HUES48 (cell line): ENCODE measurements around the gene ATF2.

Experiments used
- H3K27ac ChIP-seq: one replicate; pipeline ENCODE4 v1.7.0; 2013; ENCODE audit warnings: low read depth, low read length, inconsistent platforms
- H3K27me3 ChIP-seq: 2 replicates; pipeline ENCODE4 v1.6.1; 2013; ENCODE audit warnings: mild to moderate bottlenecking, low read length; ENCODE audit not compliant: control insufficient read depth, insufficient read depth
- H3K36me3 ChIP-seq: 2 replicates; pipeline ENCODE4 v1.6.1; 2013; ENCODE audit warnings: low read length; ENCODE audit not compliant: control insufficient read depth, insufficient read depth
- H3K4me1 ChIP-seq: 2 replicates; pipeline ENCODE4 v1.6.1; 2013; ENCODE audit warnings: mild to moderate bottlenecking, low read length; ENCODE audit not compliant: control insufficient read depth, insufficient read depth
- H3K4me3 ChIP-seq: 2 replicates; pipeline ENCODE4 v1.5.1; 2013; ENCODE audit warnings: mild to moderate bottlenecking, low read depth, low read length
- H3K9ac ChIP-seq: 2 replicates; pipeline ENCODE4 v1.6.1; 2013; ENCODE audit warnings: mild to moderate bottlenecking, low read depth, low read length, moderate library complexity
- H3K9me3 ChIP-seq: 2 replicates; pipeline ENCODE4 v1.6.1; 2013; ENCODE audit warnings: low read length; ENCODE audit not compliant: control insufficient read depth, insufficient read depth

The ATF2 gene

GRCh38 chr2:175181104-175181876 is 13.3 kb upstream of the ATF2 start, which contains the start of gene ATP5MC3:
ATP5MC3 (minus strand) TSS chr2:175181710; CDS start chr2:175181393, 317 bp downstream.
- H3K27ac ChIP-seq = peak within 1 kb of the TSS; percentile 84
- peak within 1 kb of the TSS; percentile 95 for H3K4me3 ChIP-seq
- H3K27me3 ChIP-seq = no peaks in the 10 kb centered on the region
- peak within 1 kb of the TSS; percentile 84 for H3K9ac ChIP-seq
- H3K36me3 ChIP-seq = peaks cover 36% of the 10 kb centered on the region
- no peaks in the 10 kb centered on the region for H3K9me3 ChIP-seq
- peaks cover 10% of the 10 kb centered on the region for H3K4me1 ChIP-seq

GRCh38 chr2:175180701-175181103 is 12.7 kb upstream of the ATF2 start:
- H3K4me1 ChIP-seq = peaks cover 10% of the 10 kb centered on the region
- peak overlapping the region; percentile 95 for H3K4me3 ChIP-seq
- H3K36me3 ChIP-seq = peaks cover 41% of the 10 kb centered on the region
- peak overlapping the region; percentile 84 for H3K9ac ChIP-seq
- H3K27ac ChIP-seq = peak overlapping the region; percentile 84
- H3K9me3 ChIP-seq = no peaks in the 10 kb centered on the region
- H3K27me3 ChIP-seq = no peaks in the 10 kb centered on the region

GRCh38 chr2:175176624-175177023 is 8.6 kb upstream of the ATF2 start:
- Histone ChIP-seq H3K36me3 (peaks cover 50% of the 10 kb centered on the region), H3K27ac (no peak overlapping the region)

GRCh38 chr2:175175896-175176295 is 7.9 kb upstream of the ATF2 start:
- Histone ChIP-seq H3K9ac (no peak overlapping the region), H3K27ac (no peak overlapping the region), H3K4me1 (peaks cover 4% of the 10 kb centered on the region; the same call in 1 of the 2 replicates), H3K27me3 (no peaks in the 10 kb centered on the region), H3K36me3 (peaks cover 50% of the 10 kb centered on the region), H3K4me3 (no peak overlapping the region), H3K9me3 (no peaks in the 10 kb centered on the region)

More at GRCh38 chr2:175176624-175177023, 8.6 kb upstream of the ATF2 start:
- Histone ChIP-seq H3K27me3 (no peaks in the 10 kb centered on the region), H3K4me3 (no peak overlapping the region), H3K4me1 (peaks cover 4% of the 10 kb centered on the region; the same call in 1 of the 2 replicates), H3K9ac (no peak overlapping the region), H3K9me3 (no peaks in the 10 kb centered on the region)

GRCh38 chr2:175175320-175175719 is 7.3 kb upstream of the ATF2 start:
- Histone ChIP-seq H3K27ac (no peak overlapping the region), H3K36me3 (peaks cover 50% of the 10 kb centered on the region), H3K9me3 (no peaks in the 10 kb centered on the region), H3K4me3 (no peak overlapping the region), H3K9ac (no peak overlapping the region), H3K4me1 (peaks cover 3% of the 10 kb centered on the region; the same call in 1 of the 2 replicates), H3K27me3 (no peaks in the 10 kb centered on the region)

GRCh38 chr2:175170659-175171304 is 2.8 kb upstream of the ATF2 start:
- Histone ChIP-seq H3K36me3 (0 out of 2 replicates have a peak, but pooled peaks cover 9% of the 10 kb centered on the region), H3K4me1 (peaks cover 8% of the 10 kb centered on the region), H3K27ac (no peak overlapping the region), H3K9me3 (no peaks in the 10 kb centered on the region), H3K4me3 (no peak overlapping the region), H3K27me3 (no peaks in the 10 kb centered on the region), H3K9ac (no peak overlapping the region)

- H3K4me1 ChIP-seq = peaks cover 8% of the 10 kb centered on the region
- no peaks in the 10 kb centered on the region for H3K36me3 ChIP-seq
- H3K27ac ChIP-seq = peak overlapping the region; percentile 88
- H3K4me3 ChIP-seq = peak overlapping the region; percentile 86
- no peaks in the 10 kb centered on the region for H3K27me3 ChIP-seq
- H3K9me3 ChIP-seq = no peaks in the 10 kb centered on the region
- no peak overlapping the region for H3K9ac ChIP-seq
Observed at GRCh38 chr2:175169191-175169590, 1.2 kb upstream of the ATF2 start.

GRCh38 chr2:175168564-175168945 is 552 bp upstream of the ATF2 start:
- no peaks in the 10 kb centered on the region for H3K36me3 ChIP-seq
- H3K9ac ChIP-seq = peak overlapping the region; percentile 87
- H3K4me3 ChIP-seq = peak overlapping the region; percentile 86
- no peaks in the 10 kb centered on the region for H3K27me3 ChIP-seq
- no peaks in the 10 kb centered on the region for H3K9me3 ChIP-seq
- H3K27ac ChIP-seq = peak overlapping the region; percentile 88
- peaks cover 8% of the 10 kb centered on the region for H3K4me1 ChIP-seq

- peak overlapping the region; percentile 98 for H3K4me3 ChIP-seq
- no peaks in the 10 kb centered on the region for H3K36me3 ChIP-seq
- H3K27ac ChIP-seq = peak overlapping the region; percentile 91
- H3K9me3 ChIP-seq = no peaks in the 10 kb centered on the region
- H3K27me3 ChIP-seq = no peaks in the 10 kb centered on the region
- H3K4me1 ChIP-seq = peaks cover 8% of the 10 kb centered on the region
- H3K9ac ChIP-seq = peak overlapping the region; percentile 94
Observed at GRCh38 chr2:175167076-175167791, 769 bp downstream of the ATF2 start.

- peaks cover 8% of the 10 kb centered on the region for H3K4me1 ChIP-seq
- 0 out of 2 replicates have a peak overlapping the region, but pooled peaks have one; percentile 94 for H3K9ac ChIP-seq
- H3K9me3 ChIP-seq = no peaks in the 10 kb centered on the region
- peak overlapping the region; percentile 98 for H3K4me3 ChIP-seq
- no peaks in the 10 kb centered on the region for H3K27me3 ChIP-seq
- H3K36me3 ChIP-seq = no peaks in the 10 kb centered on the region
- peak overlapping the region; percentile 91 for H3K27ac ChIP-seq
Observed at GRCh38 chr2:175166216-175166824, 1.7 kb downstream of the ATF2 start.
